COLO668 (cell line): ENCODE data around the gene ZNF304.
"Not testable (repeated sequence)": the region's sequence is repeated elsewhere in the genome, so short reads cannot be mapped to it uniquely, and the experiment has no call there.

Experiments used
- DNase-seq: peaks from one replicate; lab custom pipeline; 2025; ENCODE audit not compliant: unreplicated experiment; lab: John Stamatoyannopoulos, UW

The ZNF304 gene

DNA sequence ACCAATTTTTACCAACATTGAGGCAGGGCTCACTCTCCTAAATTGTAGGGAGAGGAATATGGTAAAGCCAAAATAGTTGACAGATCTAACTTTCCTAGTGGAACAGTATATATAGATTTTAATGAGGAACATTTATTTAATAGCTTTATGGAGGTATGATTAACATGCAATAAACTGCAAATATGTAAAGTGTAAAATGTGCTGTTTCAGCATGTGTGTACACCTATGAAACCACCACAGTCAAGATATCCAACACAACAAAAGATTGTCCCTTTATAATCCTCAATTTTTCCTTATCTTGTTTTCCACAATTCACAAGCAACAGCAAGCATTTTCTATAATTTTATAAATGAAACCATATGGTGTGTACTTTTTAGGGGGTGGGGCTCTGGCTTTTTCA is 8.2 kb downstream of the ZNF304 start:
- no peak for DNase-seq

- no peak for DNase-seq
Measured at GRCh38 chr19:57362419-57362818, 11.3 kb downstream of the ZNF304 start.

DNA sequence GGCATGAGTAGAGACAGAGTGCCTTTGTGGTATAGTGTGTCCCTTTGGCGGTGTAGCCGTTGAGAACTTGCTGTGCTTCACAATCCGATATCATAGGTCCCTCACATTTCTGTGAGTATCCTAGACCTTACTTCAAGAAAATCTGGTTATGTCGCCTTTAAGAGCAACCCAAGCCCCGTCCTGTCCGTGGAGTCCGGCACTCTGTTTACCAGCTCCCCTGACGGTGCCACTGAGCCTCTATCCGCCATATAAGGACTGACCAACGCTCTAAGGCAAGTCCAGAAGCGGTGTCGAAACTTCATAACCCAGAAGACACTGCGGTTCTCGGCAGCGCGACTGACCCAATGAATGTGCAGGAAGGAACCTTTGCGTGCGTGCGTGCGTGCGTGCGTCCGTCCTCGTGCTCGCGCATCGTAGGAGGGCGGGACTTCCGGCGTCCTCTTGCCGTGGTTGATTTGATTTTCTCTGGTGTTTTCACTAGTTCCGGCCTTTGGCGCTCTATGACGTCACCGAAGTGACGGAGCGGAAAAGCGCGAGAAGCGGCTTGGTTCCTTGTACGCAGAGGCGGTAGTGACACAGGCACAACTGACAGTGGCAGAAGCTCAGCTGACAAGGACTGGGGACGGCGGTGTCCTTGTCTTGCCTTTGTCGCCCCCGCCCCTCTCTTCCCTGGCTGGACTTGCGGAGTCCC is 12.1 kb downstream of the ZNF304 start, which contains the start of the genes TRAPPC2B and ZNF547:
TRAPPC2B (plus strand) TSS at position 555 of the 691 bp plus-strand sequence. CDS start 1,283 bp downstream, outside the sequence.
ZNF547 (plus strand) TSS at position 555 of the 691 bp plus-strand sequence. CDS start 5,005 bp downstream, outside the sequence.
- peak; percentile 98 for DNase-seq

GRCh38 chr19:57363688-57364181 is 12.7 kb downstream of the ZNF304 start:
- DNase-seq, result peak; percentile 8

- DNase-seq, result no peak
Measured at GRCh38 chr19:57366776-57367175, 15.7 kb downstream of the ZNF304 start.

GRCh38 chr19:57374179-57374578 is 23.1 kb downstream of the ZNF304 start:
- DNase-seq, result no peak

DNA sequence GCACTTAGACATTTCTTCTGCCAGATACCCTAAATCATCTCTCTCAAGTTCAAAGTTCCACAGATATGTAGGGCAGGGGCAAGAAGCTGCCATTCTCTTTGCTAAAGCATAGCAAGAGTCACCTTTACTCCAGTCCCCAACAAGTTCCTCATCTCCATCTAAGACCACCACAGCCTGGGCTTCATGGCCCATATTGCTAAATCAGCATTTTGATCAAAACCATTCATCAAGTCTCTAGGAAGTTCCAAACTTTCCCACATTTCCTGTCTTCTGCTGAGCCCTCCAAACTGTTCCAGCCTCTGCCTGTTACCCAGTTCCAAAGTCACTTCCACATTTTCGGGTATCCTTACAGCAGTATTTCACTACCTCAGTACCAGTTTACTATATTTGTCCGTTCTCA is 23.6 kb downstream of the ZNF304 start:
- not testable (repeated sequence) for DNase-seq

DNA sequence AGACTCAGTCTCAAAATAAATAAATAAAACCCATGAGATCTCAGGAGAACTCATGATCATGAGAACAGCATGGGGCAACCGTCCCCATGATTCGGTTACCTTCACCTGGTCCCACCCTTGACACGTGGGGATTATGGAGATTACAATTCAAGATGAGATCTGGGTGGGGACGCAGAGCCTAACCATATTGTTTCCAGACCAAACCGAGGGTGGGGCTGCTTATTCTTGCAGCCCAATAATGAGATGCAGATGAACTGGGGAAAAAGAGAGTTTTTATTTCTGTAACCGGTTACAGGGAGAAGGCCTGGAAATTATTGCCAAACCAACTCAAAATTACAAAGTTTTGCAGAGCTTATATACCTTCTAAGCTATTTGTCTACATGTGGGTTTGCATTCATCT is 25.1 kb downstream of the ZNF304 start:
- no peak for DNase-seq

DNA sequence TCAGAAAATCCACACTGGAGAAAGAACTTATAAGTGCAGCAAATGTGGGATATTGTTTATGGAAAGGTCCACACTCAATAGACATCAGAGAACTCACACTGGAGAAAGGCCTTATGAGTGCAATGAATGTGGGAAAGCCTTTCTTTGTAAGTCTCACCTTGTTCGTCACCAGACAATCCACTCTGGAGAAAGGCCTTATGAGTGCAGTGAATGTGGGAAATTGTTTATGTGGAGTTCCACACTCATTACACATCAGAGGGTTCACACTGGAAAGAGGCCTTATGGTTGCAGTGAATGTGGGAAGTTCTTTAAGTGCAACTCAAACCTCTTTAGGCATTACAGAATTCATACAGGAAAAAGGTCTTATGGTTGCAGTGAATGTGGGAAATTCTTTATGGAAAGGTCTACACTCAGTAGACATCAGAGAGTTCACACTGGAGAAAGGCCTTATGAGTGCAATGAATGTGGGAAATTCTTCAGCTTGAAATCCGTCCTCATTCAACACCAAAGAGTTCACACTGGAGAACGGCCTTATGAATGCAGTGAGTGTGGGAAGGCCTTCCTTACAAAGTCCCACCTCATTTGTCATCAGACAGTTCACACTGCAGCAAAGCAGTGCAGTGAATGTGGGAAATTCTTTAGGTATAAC is 26.6 kb downstream of the ZNF304 start:
- DNase-seq, result no peak

DNA sequence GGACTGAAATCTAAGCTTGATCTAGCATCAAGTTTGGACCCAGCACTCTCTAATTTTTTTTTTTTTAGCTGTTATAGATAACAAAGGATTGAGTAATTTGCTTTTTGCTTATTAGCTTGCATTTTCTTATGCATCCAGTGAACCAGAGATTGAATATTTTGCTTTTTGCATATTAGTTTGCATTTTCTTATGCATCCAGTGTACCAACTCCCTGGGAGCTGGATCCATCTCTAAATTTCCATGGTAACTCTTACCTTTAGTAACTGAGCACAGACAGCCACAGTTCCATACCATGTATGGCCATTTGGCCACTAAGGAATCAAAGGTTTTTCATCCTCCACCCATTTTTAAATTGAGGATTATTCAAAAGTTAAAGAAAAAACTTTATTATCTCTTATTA is 29.9 kb downstream of the ZNF304 start:
- DNase-seq, result no peak

GRCh38 chr19:57382806-57383488 is 31.9 kb downstream of the ZNF304 start:
- DNase-seq, result no peak

DNA sequence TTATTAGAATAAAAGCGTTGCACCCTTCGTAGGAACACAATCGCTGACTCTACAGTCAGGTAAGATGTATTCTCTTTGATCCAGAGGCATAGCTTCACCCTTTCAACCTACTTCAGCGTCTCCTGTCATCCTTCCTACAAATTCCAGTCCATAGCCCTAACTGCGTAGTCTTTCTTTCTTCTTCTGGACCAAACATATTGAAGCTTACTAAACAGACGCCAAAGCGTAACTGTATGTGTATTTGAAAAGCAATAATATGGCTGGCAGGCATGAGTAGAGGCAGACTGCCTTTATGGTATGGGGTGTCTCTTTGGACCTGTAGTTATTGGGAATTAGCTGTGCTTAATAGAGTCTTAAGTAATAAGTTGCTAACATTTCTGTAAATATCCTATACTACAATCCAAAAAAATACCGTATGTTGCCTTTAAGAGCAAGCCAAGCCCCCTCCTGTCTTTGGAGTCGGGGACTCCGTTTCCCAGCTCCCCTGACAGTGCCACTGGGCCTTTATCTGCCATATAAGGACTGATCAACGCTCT is 38.2 kb downstream of the ZNF304 start:
- no peak for DNase-seq

- DNase-seq, result peak; percentile 94
Measured at GRCh38 chr19:57389730-57390598, 38.9 kb downstream of the ZNF304 start, which contains the start of gene ZNF548. Gene ZNF548 (plus strand): TSS chr19:57389854. CDS start chr19:57390100, 246 bp downstream.

GRCh38 chr19:57395710-57396109 is 44.6 kb downstream of the ZNF304 start:
- DNase-seq, result no peak

GRCh38 chr19:57398868-57399267 is 47.8 kb downstream of the ZNF304 start:
- DNase-seq, result no peak

GRCh38 chr19:57403737-57404563 is 52.9 kb downstream of the ZNF304 start:
- no peak for DNase-seq

GRCh38 chr19:57406516-57407123 is 55.5 kb downstream of the ZNF304 start:
- DNase-seq, result peak; percentile 56
